Endothelial cell of umbilical vein (primary cell): Measurements from ENCODE around the gene PRM3. TPM values are rescaled to one million over a fixed set of nuclear protein-coding genes. Genes with fewer than 3 reads are reported as not detected.

Experiments
- BruUV-seq: library from RNA; stranded (reverse); fragments of 400-500 nt; replicated peaks from 2 replicates; lab custom pipeline; 2021; lab: Mats Ljungman, UMichigan
- CTCF ChIA-PET: fragments of 300-600, 350-600 bp; sonication (Branson Sonifier 250); formaldehyde crosslinking; loops from one replicate; lab custom pipeline; 2021; ENCODE audit warnings: antibody characterized with exemption, inconsistent platforms; lab: Charles Lee
- POLR2A ChIA-PET: fragments of 300-600, 350-600 bp; sonication (Branson Sonifier 250); formaldehyde crosslinking; loops from one replicate; lab custom pipeline; 2021; ENCODE audit warnings: antibody characterized with exemption, inconsistent platforms; lab: Charles Lee
- DNase-seq: peaks from one replicate; pipeline ENCODE4 v3.0.0-alpha.2; 2011; ENCODE audit warnings: low read depth, low spot score
- FAIRE-seq: peaks from 2 replicates; lab custom pipeline; 2011; peaks lifted over from hg19 to GRCh38; lab: Jason Lieb, UNC
- H2AFZ ChIP-seq: 2 replicates; pipeline ENCODE4 v1.6.0; 2012; ENCODE audit warnings: low read depth, low read length, control low read depth, inconsistent platforms
- H3K27ac ChIP-seq: 2 replicates; pipeline ENCODE4 v1.5.1; 2011; ENCODE audit warnings: low read depth, mild to moderate bottlenecking, control low read depth, low read length, moderate library complexity; ENCODE audit not compliant: insufficient read depth
- H3K27me3 ChIP-seq, 2 experiments: 2 replicates each; pipeline versions ENCODE4 v1.6.0 to v1.6.1; 2011; ENCODE audit warnings: low read length in 2 of 2, mixed read lengths in 1 of 2; ENCODE audit not compliant: control insufficient read depth in 2 of 2, insufficient read depth in 2 of 2
- H3K36me3 ChIP-seq, 2 experiments: 2 replicates in 1 of 2; 3 replicates in 1 of 2; pipeline ENCODE4 v1.5.1; 2011; ENCODE audit warnings: low read length in 2 of 2, mild to moderate bottlenecking in 1 of 2, moderate library complexity in 1 of 2; ENCODE audit not compliant: control insufficient read depth in 2 of 2, insufficient read depth in 2 of 2; ENCODE audit errors: extremely low read depth in 1 of 2
- H3K4me1 ChIP-seq: 3 replicates; pipeline ENCODE4 v1.5.1; 2011; ENCODE audit warnings: mild to moderate bottlenecking, low read length; ENCODE audit not compliant: control insufficient read depth, insufficient read depth; ENCODE audit errors: extremely low read depth
- H3K4me2 ChIP-seq: 2 replicates; pipeline ENCODE4 v1.6.1; 2011; ENCODE audit warnings: low read length, control low read depth, mixed read lengths; ENCODE audit not compliant: insufficient read depth
- H3K4me3 ChIP-seq, 3 experiments: fragments of 200-600 bp in 1 of 3; sonication (generic), shearing (Covaris generic) in 1 of 3; replicated peaks in 1 of 3; 2 replicates each; pipeline ENCODE4 v1.5.1; 2011 to 2016; ENCODE audit warnings: control low read depth in 3 of 3, low read length in 3 of 3, mild to moderate bottlenecking in 2 of 3, inconsistent platforms in 1 of 3, low read depth in 1 of 3, moderate library complexity in 1 of 3; ENCODE audit not compliant: insufficient read depth in 1 of 3
- H3K79me2 ChIP-seq: 2 replicates; pipeline ENCODE4 v1.6.0; 2012; ENCODE audit warnings: low read length, inconsistent platforms; ENCODE audit not compliant: control insufficient read depth, insufficient read depth
- H3K9ac ChIP-seq: replicated peaks from 2 replicates; pipeline ENCODE3; 2011; ENCODE audit warnings: low read length, control low read depth; ENCODE audit not compliant: insufficient read depth; ENCODE audit errors: extremely low read depth
- H3K9me1 ChIP-seq: replicated peaks from 3 replicates; pipeline ENCODE4 v1.6.0; 2011; ENCODE audit warnings: mild to moderate bottlenecking, low read length; ENCODE audit not compliant: control insufficient read depth, insufficient read depth; ENCODE audit errors: extremely low read depth
- H3K9me3 ChIP-seq: replicated peaks from 2 replicates; pipeline ENCODE4 v1.5.1; 2012; ENCODE audit warnings: low read length, inconsistent platforms; ENCODE audit not compliant: control insufficient read depth, insufficient read depth
- H4K20me1 ChIP-seq: replicated peaks from 2 replicates; pipeline ENCODE3; 2011; ENCODE audit warnings: mild to moderate bottlenecking, low read length; ENCODE audit not compliant: control insufficient read depth, insufficient read depth; ENCODE audit errors: extremely low read depth
- CTCF ChIP-seq, 2 donors: IDR thresholded peaks; 1 replicate in 1 of 2; 2 replicates in 1 of 2; pipeline ENCODE4 v1.5.1; 2011; ENCODE audit warnings: low read length in 2 of 2, mild to moderate bottlenecking in 2 of 2, moderate library complexity in 2 of 2, control low read depth in 1 of 2, inconsistent platforms in 1 of 2, low read depth in 1 of 2; ENCODE audit not compliant: insufficient read depth in 1 of 2; ENCODE audit errors: extremely low read depth in 1 of 2
- EZH2 ChIP-seq: IDR thresholded peaks from 2 replicates; pipeline ENCODE4 v1.6.1; 2012; ENCODE audit warnings: borderline replicate concordance, low read depth, mild to moderate bottlenecking, moderate library complexity, low read length, inconsistent platforms; ENCODE audit not compliant: severe bottlenecking
- FOS ChIP-seq: IDR thresholded peaks from 2 replicates; pipeline ENCODE4 v1.6.1; 2011; ENCODE audit warnings: mild to moderate bottlenecking, low read length, moderate library complexity, borderline replicate concordance; ENCODE audit not compliant: insufficient read depth
- GATA2 ChIP-seq: IDR thresholded peaks from 2 replicates; pipeline ENCODE4 v1.7.0; 2011; ENCODE audit warnings: low read depth, mild to moderate bottlenecking, moderate library complexity, mixed read lengths, low read length; ENCODE audit not compliant: insufficient read length, insufficient read depth
- JUN ChIP-seq: IDR thresholded peaks from 2 replicates; pipeline ENCODE4 v1.6.1; 2011; ENCODE audit warnings: borderline replicate concordance, low read depth; ENCODE audit not compliant: insufficient read length, insufficient read depth
- MYC ChIP-seq: IDR thresholded peaks from one replicate; pipeline ENCODE4 v1.6.1; 2011; ENCODE audit warnings: mild to moderate bottlenecking, low read depth, low read length
- POLR2A ChIP-seq: IDR thresholded peaks from 2 replicates; pipeline ENCODE4 v1.6.1; 2012; ENCODE audit warnings: low read depth, mild to moderate bottlenecking, control low read depth, low read length
- POLR2AphosphoS5 ChIP-seq: IDR thresholded peaks from 2 replicates; pipeline ENCODE4 v1.6.1; 2012; ENCODE audit warnings: low read depth, mild to moderate bottlenecking, control low read depth, low read length, moderate library complexity; ENCODE audit not compliant: insufficient read depth
- dilution Hi-C: fragments of 300-500 bp; cut with MboI; formaldehyde crosslinking; loops from one replicate; pipeline ENCODE4 v1.15.0; 2019; ENCODE audit warnings: low sequenced_read_pairs; ENCODE audit not compliant: extremely low pct_ligation_motif_present
- intact Hi-C: fragments of 100-400 bp; cut with micrococcal nuclease; formaldehyde crosslinking; loops from one replicate; pipeline ENCODE4 v1.10.0; 2022
- polyA plus RNA-seq, 4 experiments: library from polyadenylated mRNA; depleted of rRNA in 3 of 4; stranded (reverse) in 3 of 4; unstranded in 1 of 4; fragments of >200 nt; gene quantifications; 2 replicates each; pipeline versions ENCODE4 v1.2.1 to v1.2.3, GENCODE V29; 2011 to 2012; ENCODE audit warnings: missing spikeins in 1 of 4
- total RNA-seq: library from RNA; stranded (reverse); gene quantifications from 2 replicates; pipeline ENCODE4 v1.2.3, GENCODE V29; 2021
- TF ChIP-seq, protein P1 (sequence below): IDR thresholded peaks from 2 replicates; pipeline ENCODE4 v1.6.1; 2011; ENCODE audit not compliant: insufficient read depth, insufficient read length

PRM3 gene
- total and polyA plus RNA-seq, 2 donors (not counting 3 experiments of a cell fraction or from before 2014, with no cell fraction given) = not detected

DNA sequence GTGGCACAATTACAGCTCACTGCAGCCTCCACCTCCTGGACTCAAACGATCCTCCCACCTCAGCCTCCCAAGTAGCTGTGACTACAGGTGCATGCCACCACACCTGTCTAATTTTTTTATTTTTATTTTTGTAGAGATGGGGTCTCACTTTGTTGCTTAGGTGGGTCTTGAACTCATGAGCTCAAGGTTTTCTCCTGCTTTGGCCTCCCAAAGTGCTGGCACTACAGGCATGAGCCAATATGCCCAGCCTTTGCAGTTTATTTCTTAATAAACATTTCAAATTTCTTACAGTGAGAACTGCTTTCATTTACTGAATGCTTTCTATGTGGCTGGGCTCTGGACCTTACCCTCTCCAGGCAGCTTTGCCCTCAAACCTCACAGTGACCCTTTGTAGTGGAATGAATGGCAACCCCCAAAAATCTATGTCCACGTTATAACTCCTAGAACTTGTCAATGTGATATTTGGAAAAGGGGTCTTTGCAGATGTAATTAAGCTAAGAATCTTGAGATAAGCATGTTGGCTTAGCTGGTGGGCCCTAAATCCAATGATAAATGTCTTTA lies 2.7 kb downstream of the PRM3 start:
- no peaks in the 10 kb centered on the region for H3K9me1 ChIP-seq
- POLR2A ChIA-PET = no interaction called here
- FAIRE-seq (no peak), DNase-seq (no peak)
- no peaks in the 10 kb centered on the region for H3K27me3 ChIP-seq
- dilution Hi-C loops (no loop called here), intact Hi-C loops (no loop called here)
- CTCF ChIA-PET = interaction anchor here (1.1 to 5.2 kb wide), 2 partner anchors 15 to 300 kb away, joined by 3 to 20 read pairs; partner anchors contain the start of gene SOCS1
- H3K4me3 ChIP-seq = no peak overlapping the region
- no peaks in the 10 kb centered on the region for H3K4me1 ChIP-seq
- no peaks in the 10 kb centered on the region for H3K79me2 ChIP-seq
- no peaks in the 10 kb centered on the region for H4K20me1 ChIP-seq
- no peaks in the 10 kb centered on the region for H3K36me3 ChIP-seq
- H3K9ac ChIP-seq = no peak overlapping the region
- BruUV-seq = no TSS peak
- H3K4me2 ChIP-seq = no peak overlapping the region
- no peak overlapping the region for H3K27ac ChIP-seq
- H3K9me3 ChIP-seq = no peaks in the 10 kb centered on the region
- TF ChIP-seq POLR2AphosphoS5 (no peak), POLR2A (no peak), EZH2 (no peak), FOS (no peak), MYC (no peak), JUN (no peak), CTCF (IDR thresholded peaks at IDR 0.05; ENCODE audit: extremely low read depth in 1 of 2, insufficient read depth in 1 of 2, low read depth in 1 of 2, low read length in 2 of 2) (no peak), GATA2 (no peak)
- TF ChIP-seq, protein P1, sequence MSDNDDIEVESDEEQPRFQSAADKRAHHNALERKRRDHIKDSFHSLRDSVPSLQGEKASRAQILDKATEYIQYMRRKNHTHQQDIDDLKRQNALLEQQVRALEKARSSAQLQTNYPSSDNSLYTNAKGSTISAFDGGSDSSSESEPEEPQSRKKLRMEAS = no peak
- no peak overlapping the region for H2AFZ ChIP-seq
